GM13976 (cell line): ENCODE results near the gene SHD.
"Not testable (repeated sequence)": the region's sequence is repeated elsewhere in the genome, so short reads cannot be mapped to it uniquely, and the experiment has no call there.

ENCODE experiments used
- DNase-seq: peaks from one replicate; pipeline ENCODE4 v3.0.0; 2012; ENCODE audit warnings: low spot score
- in situ Hi-C: fragments of 300-500 bp; cut with MboI; formaldehyde crosslinking; loops from one replicate; pipeline ENCODE4 v1.12.0; 2022; ENCODE audit warnings: low sequenced_read_pairs, mixed read lengths, inconsistent platforms; ENCODE audit not compliant: unreplicated experiment
- TF ChIP-seq, protein P1 (sequence below): IDR thresholded peaks from 2 replicates; pipeline ENCODE4 v1.5.1; 2012; ENCODE audit warnings: borderline replicate concordance, mild to moderate bottlenecking; ENCODE audit not compliant: insufficient read depth; ENCODE audit errors: extremely low read depth, missing control alignments, control extremely low read depth

Gene SHD

GRCh38 chr19:4268816-4269430 is 10.1 kb upstream of the SHD start:
- TF ChIP-seq, protein P1, sequence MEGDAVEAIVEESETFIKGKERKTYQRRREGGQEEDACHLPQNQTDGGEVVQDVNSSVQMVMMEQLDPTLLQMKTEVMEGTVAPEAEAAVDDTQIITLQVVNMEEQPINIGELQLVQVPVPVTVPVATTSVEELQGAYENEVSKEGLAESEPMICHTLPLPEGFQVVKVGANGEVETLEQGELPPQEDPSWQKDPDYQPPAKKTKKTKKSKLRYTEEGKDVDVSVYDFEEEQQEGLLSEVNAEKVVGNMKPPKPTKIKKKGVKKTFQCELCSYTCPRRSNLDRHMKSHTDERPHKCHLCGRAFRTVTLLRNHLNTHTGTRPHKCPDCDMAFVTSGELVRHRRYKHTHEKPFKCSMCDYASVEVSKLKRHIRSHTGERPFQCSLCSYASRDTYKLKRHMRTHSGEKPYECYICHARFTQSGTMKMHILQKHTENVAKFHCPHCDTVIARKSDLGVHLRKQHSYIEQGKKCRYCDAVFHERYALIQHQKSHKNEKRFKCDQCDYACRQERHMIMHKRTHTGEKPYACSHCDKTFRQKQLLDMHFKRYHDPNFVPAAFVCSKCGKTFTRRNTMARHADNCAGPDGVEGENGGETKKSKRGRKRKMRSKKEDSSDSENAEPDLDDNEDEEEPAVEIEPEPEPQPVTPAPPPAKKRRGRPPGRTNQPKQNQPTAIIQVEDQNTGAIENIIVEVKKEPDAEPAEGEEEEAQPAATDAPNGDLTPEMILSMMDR = no peak
- in situ Hi-C loops = loop anchor here (10.0 kb wide), 1 partner anchor 86 kb away; no protein-coding TSS in a partner anchor
- DNase-seq = no peak

DNA sequence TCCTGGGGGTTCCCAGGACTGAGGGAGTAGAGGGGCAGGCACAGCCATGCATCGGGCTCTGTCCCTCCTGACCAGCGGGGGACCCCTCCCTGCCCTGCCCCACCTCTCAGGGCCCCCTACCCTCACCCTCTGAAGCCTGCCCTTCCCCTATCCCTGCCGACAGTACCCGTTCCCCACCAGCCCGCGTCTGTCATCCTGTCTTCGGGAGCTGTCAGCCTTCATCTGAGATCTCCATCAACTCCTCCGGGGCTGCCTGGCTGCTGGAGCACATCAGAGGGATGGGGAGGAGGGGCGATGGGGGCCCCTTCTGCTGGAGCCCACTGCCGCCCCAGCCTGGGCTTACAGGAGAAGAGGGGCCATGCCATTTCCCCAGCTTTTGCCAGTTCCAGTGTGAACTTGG is 6.2 kb upstream of the SHD start:
- no peak for DNase-seq
- TF ChIP-seq, protein P1 = no peak
- in situ Hi-C loops = no loop called here

GRCh38 chr19:4274321-4274686 is 4.8 kb upstream of the SHD start:
- in situ Hi-C loops, DNase-seq: not testable (repeated sequence)

GRCh38 chr19:4277191-4277696 is 1.8 kb upstream of the SHD start:
- DNase-seq = no peak
- TF ChIP-seq, protein P1 = no peak
- in situ Hi-C loops = no loop called here

DNA sequence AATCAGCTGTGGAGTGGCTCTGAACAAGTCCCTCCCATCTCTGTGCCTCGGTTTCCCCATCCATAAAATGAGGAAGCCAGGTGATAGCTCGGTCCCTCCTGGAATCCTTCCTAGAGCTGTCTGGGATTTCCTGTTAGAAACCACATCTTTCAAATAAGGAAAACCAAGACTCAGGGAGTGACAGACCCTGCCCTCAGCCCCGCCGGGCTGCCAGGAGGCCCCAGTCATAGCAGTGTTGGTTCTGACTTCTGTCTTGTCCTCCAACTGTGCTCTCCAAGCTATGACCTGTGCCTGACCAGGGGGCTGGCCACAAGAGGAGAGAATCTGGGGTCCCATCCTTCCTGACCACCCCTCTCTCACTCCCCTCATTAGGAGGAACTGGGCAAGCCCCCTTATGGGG is 1.1 kb upstream of the SHD start:
- DNase-seq = no peak
- in situ Hi-C loops = no loop called here

DNA sequence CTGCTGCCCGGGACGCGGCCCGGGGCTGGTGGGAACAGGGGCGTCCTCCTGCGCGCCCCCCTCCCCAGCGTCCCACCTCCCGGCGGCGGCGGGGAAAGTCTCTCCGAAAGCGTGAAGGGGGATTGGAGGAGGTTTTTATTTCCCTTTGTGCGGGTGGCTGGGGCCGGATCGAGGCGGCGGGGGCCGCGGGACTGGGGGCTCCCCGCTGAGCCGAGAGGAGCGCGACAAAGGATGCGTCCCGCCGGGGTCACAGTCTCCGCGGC is 132 bp downstream of the SHD start:
- TF ChIP-seq, protein P1 = no peak
- in situ Hi-C loops = no loop called here
- DNase-seq = no peak

More for the DNA sequence above, 1.1 kb upstream of the SHD start:
- TF ChIP-seq, protein P1 = no peak

- DNase-seq = no peak
- in situ Hi-C loops = no loop called here
- TF ChIP-seq, protein P1 = no peak
Observed at GRCh38 chr19:4279530-4280422, 710 bp downstream of the SHD start.
